ENCODE data around the gene TSPAN3. TPM values are rescaled to one million over a fixed set of nuclear protein-coding genes. Genes with fewer than 3 reads are reported as not detected.

The TSPAN3 gene
- total RNA-seq, 4 donors from 2014 or later, result 77.3 to 114 (median 87.0) TPM

- no peak for DNase-seq
- no peak for TF ChIP-seq POLR2A (IDR thresholded peaks at IDR 0.05)
- TF ChIP-seq, protein P1, sequence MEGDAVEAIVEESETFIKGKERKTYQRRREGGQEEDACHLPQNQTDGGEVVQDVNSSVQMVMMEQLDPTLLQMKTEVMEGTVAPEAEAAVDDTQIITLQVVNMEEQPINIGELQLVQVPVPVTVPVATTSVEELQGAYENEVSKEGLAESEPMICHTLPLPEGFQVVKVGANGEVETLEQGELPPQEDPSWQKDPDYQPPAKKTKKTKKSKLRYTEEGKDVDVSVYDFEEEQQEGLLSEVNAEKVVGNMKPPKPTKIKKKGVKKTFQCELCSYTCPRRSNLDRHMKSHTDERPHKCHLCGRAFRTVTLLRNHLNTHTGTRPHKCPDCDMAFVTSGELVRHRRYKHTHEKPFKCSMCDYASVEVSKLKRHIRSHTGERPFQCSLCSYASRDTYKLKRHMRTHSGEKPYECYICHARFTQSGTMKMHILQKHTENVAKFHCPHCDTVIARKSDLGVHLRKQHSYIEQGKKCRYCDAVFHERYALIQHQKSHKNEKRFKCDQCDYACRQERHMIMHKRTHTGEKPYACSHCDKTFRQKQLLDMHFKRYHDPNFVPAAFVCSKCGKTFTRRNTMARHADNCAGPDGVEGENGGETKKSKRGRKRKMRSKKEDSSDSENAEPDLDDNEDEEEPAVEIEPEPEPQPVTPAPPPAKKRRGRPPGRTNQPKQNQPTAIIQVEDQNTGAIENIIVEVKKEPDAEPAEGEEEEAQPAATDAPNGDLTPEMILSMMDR (IDR thresholded peaks at IDR 0.05), result no peak
- intact Hi-C loops (cut with DNase I), result no loop called here
- Histone ChIP-seq H3K9me3 (no peaks in the 10 kb centered on the region), H3K36me3 (no peaks in the 10 kb centered on the region), H3K4me1 (peaks cover 0 to 33% (median 0%) of the 10 kb centered on the region in 3 donors), H3K27ac (no peak overlapping the region), H3K27me3 (no peaks in the 10 kb centered on the region), H3K4me3 (no peak overlapping the region)
- WGBS, 2 donors, result no CpG with 5 or more reads among the region's 3 CpGs
Measured at GRCh38 chr15:77016321-77016695, 54.6 kb downstream of the TSPAN3 start.

GRCh38 chr15:77015646-77016320 is 55.1 kb downstream of the TSPAN3 start:
- intact Hi-C loops (cut with DNase I), result no loop called here
- Histone ChIP-seq H3K36me3 (no peaks in the 10 kb centered on the region), H3K4me3 (no peak overlapping the region), H3K27ac (no peak overlapping the region), H3K27me3 (no peaks in the 10 kb centered on the region), H3K4me1 (peaks cover 0 to 33% (median 0%) of the 10 kb centered on the region in 3 donors), H3K9me3 (no peaks in the 10 kb centered on the region)
- TF ChIP-seq POLR2A (IDR thresholded peaks at IDR 0.05), result no peak
- TF ChIP-seq, protein P1 (IDR thresholded peaks at IDR 0.05), result no peak
- no peak for DNase-seq
- 25 to 78% methylated on average over 3 of the region's 21 CpGs for WGBS, 2 donors

GRCh38 chr15:77014132-77015081 is 56.5 kb downstream of the TSPAN3 start:
- WGBS, 2 donors, result 73 to 82% methylated on average over 3 to 13 of the region's 23 CpGs
- intact Hi-C loops (cut with DNase I), result no loop called here
- H3K9me3 ChIP-seq, result no peaks in the 10 kb centered on the region
- TF ChIP-seq, protein P1 (IDR thresholded peaks at IDR 0.05), result no peak
- no peak for TF ChIP-seq POLR2A (IDR thresholded peaks at IDR 0.05)
- H3K4me3 ChIP-seq, result no peak overlapping the region
- DNase-seq, result no peak
- peaks cover 0 to 33% (median 0%) of the 10 kb centered on the region in 3 donors for H3K4me1 ChIP-seq
- H3K27me3 ChIP-seq, result no peaks in the 10 kb centered on the region
- H3K36me3 ChIP-seq, result no peaks in the 10 kb centered on the region
- peak overlapping the region in 2 of 4 donors; percentile 16 to 52 for H3K27ac ChIP-seq

GRCh38 chr15:77013776-77014131 is 57.2 kb downstream of the TSPAN3 start:
- H3K27ac ChIP-seq, result peak overlapping the region in 1 of 4 donors; percentile 52
- H3K9me3 ChIP-seq, result no peaks in the 10 kb centered on the region
- H3K4me3 ChIP-seq, result no peak overlapping the region
- no peak for DNase-seq
- H3K4me1 ChIP-seq, result peaks cover 0 to 33% (median 0%) of the 10 kb centered on the region in 3 donors
- no peak for TF ChIP-seq POLR2A (IDR thresholded peaks at IDR 0.05)
- TF ChIP-seq, protein P1 (IDR thresholded peaks at IDR 0.05), result peak in 1 of 6 experiments; percentile 18
- intact Hi-C loops (cut with DNase I), result no loop called here
- 50 to 62% methylated on average over 2 of the region's 6 CpGs for WGBS, 2 donors
- H3K36me3 ChIP-seq, result no peaks in the 10 kb centered on the region
- no peaks in the 10 kb centered on the region for H3K27me3 ChIP-seq

DNA sequence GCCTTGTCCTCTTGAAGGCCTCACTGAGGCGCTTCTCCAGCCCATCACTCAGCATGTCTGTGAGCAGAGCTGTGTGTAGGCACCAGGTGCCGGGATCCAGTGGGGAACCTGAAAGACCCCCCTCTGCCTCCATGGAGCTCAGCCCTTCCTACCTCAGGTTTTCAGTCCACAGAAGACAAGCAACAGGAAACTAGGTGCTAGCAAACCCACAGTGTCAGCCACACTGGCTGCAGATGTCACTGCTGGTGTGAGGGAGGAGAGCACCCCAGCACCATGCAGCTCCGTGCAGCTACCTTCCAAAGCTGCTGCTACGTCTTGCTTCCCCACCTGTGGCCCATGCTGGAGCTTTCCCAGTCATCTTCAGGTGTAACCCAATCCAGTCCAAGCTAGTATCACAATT is 58.0 kb downstream of the TSPAN3 start:
- Histone ChIP-seq H3K9me3 (no peaks in the 10 kb centered on the region), H3K4me1 (peaks cover 0 to 33% (median 0%) of the 10 kb centered on the region in 3 donors), H3K36me3 (no peaks in the 10 kb centered on the region), H3K27me3 (no peaks in the 10 kb centered on the region), H3K4me3 (no peak overlapping the region), H3K27ac (peak overlapping the region in 2 of 4 donors; percentile 3 to 43)
- WGBS, 2 donors, result 29% methylated on average over 2 of the region's 4 CpGs; no CpG with 5 or more reads in 1 of the 2 donors
- DNase-seq, result no peak
- intact Hi-C loops (cut with DNase I), result no loop called here
- TF ChIP-seq POLR2A (IDR thresholded peaks at IDR 0.05), result no peak
- TF ChIP-seq, protein P1 (IDR thresholded peaks at IDR 0.05), result no peak
